Heart right ventricle (tissue), 16 donors: ENCODE measurements around the gene FAM199X. TPM values are rescaled to one million over a fixed set of nuclear protein-coding genes. Genes with fewer than 3 reads are reported as not detected.

ENCODE experiments used
- ATAC-seq, 8 donors: fragments of 200-7000 bp; cut with Tn5 transposase; one replicate each; pipeline ENCODE4 v1.9.1; 2020; ENCODE audit warnings: mild to moderate bottlenecking in 8 of 8, moderate library complexity in 8 of 8, moderate number of reproducible peaks in 1 of 8
- DNase-seq, 2 donors: peaks; one replicate each; pipeline ENCODE4 v3.0.0-alpha.2; 2020
- H3K27ac ChIP-seq, 10 donors: fragments of 200-600 bp; sonication (generic) in 2 of 10; one replicate each; pipeline versions ENCODE4 v1.5.0 to v1.8.0; 2020 to 2022; ENCODE audit warnings: mild to moderate bottlenecking in 3 of 10
- H3K27me3 ChIP-seq, 7 donors: fragments of 200-600 bp; one replicate each; pipeline ENCODE4 v1.8.0; 2021 to 2022; ENCODE audit warnings: mild to moderate bottlenecking in 2 of 7
- H3K36me3 ChIP-seq, 9 donors: fragments of 200-600 bp; sonication (generic) in 1 of 9; one replicate each; pipeline versions ENCODE4 v1.5.0 to v1.8.0; 2020 to 2022; ENCODE audit warnings: mild to moderate bottlenecking in 2 of 9
- H3K4me1 ChIP-seq, 9 donors: fragments of 200-600 bp; sonication (generic) in 1 of 9; one replicate each; pipeline versions ENCODE4 v1.5.0 to v1.8.0; 2020 to 2022; ENCODE audit warnings: mild to moderate bottlenecking in 4 of 9
- H3K4me3 ChIP-seq, 10 donors: fragments of 200-600 bp; sonication (generic) in 2 of 10; one replicate each; pipeline versions ENCODE4 v1.5.0 to v1.8.0; 2020 to 2022; ENCODE audit warnings: mild to moderate bottlenecking in 7 of 10, moderate library complexity in 2 of 10
- H3K9me3 ChIP-seq, 11 donors: fragments of 200-600 bp in 10 of 11; sonication (generic) in 2 of 11; one replicate each; pipeline versions ENCODE4 v1.5.0 to v1.8.0; 2013 to 2022; ENCODE audit warnings: mild to moderate bottlenecking in 2 of 11, control low read depth in 1 of 11, moderate library complexity in 1 of 11
- WGBS, 2 donors: extraction: QIAGEN DNeasy Blood & Tissue Kit; methylation state at CpG; one replicate each; pipeline ENCODE4 v1.1.7; 2013; ENCODE audit warnings: inconsistent platforms in 1 of 2; 5-methylcytosine and 5-hydroxymethylcytosine counted together
- intact Hi-C, 10 donors: fragments of 100-400 bp; cut with DNase I; formaldehyde crosslinking; loops; one replicate each; pipeline versions ENCODE4 v1.11.1 to v1.14.2; 2022
- polyA plus RNA-seq, 2 donors: library from polyadenylated mRNA; stranded (reverse); fragments of 200-250 nt; gene quantifications; one replicate each; pipeline ENCODE4 v1.2.3, GENCODE V29; 2013
- total RNA-seq, 10 donors: library from RNA; stranded (reverse); fragmentation: NEBNext Ultra II Directional in 3 of 10; extraction: Animal tissue kit (Norgen Biotek cat#: 25700) in 3 of 10; gene quantifications; one replicate each; pipeline versions ENCODE4 v1.2.1 to v1.2.4, GENCODE V29; 2021 to 2023
- TF ChIP-seq, protein P1 (sequence below), 9 donors: fragments of 200-600 bp; sonication (generic) in 2 of 9; IDR thresholded peaks; one replicate each; pipeline versions ENCODE4 v1.5.0 to v1.8.0; 2021 to 2022; ENCODE audit warnings: antibody characterized with exemption in 9 of 9, mild to moderate bottlenecking in 5 of 9, moderate library complexity in 1 of 9
- donor health status: Arrhythmogenic right ventricular cardiomyopathy.
- donor health status: ischemic (EF 13 %, LVEDD 7.1; RV severe dilation, severe dysfunction).
- donor health status: healthy with polysubstance abuse.
- donor health status: DM: no; HTN: yes; CAD: no.
- donor health status: DM: no; HTN: no; CAD: no.
- donor health status: ischemic (EF 25% LVEDD 6.9; RV normal size, moderate dysfunction).
- donor health status: ischemic (EF 25% LVEDD 5.7; RV mildly dilated, moderate dysfunction).
- donor health status: healthy.
- donor health status: DM: yes; HTN: yes; CAD: no.
- donor health status: Ischemic cardiomyopathy.
- donor health status: ischemic (EF 35%, LVEDD 5.7; RV mildly dilated, moderate dysfunction).
- donor health status: nonischemic (EF 11% LVEDD 7.7; RV severe dilation, severe dysfunction).
- donor health status: DM: yes; HTN: yes; CAD: no.
- donor health status: PGD.
- donor health status: ischemic (EF 29% LVEDD 5.4; RV normal size, mild dysfunction).
- donor health status: nonischemic (EF 23%, LVEDD 6.1; RV moderate dilation, normal function).

FAM199X gene
- total and polyA plus RNA-seq, 12 donors, result 4.2 to 12.8 (median 10.9) TPM

DNA sequence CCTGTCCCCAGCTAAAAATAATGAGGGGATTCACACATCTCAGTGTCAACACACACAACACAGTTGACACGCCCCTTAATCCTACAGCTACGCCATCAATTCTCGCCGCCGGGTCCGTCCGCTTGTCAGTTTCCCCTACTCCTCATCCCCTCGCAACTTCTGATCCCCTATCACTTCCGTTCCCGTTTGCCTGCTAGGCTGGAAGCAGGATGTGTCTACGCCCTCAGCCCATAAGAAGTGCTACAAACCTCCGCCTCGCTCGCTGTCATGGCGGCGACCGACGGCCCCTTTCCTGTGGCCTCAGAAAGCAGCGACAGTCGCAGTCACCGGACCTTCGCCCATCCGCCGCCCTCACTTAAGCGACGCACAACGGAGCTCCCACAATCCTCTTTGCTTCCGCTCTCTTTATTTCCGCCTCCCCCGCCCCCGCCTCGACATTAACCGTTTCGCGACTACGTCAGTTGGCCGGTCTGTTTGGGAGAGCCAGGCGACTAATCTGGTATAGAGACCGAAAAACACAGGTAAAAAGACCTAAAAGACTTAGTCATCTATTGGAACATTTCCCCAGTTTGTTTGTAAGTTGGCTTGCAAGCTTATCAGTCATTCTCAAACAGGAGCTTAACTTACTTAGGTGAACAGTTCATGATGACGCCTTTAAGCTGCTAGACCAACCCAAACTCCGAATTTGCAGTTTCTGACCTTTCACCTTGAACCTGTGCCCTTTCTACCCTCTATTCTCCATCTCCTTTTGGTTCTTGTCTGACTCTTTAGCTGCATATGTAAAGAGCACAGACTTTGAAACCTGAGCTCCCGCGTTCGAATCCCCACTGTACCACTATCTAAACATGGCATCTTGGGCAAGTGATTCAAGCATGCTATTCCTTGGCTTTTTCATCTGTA, 9.4 kb upstream of the FAM199X start, which contains the start of gene SLC25A53:
Gene SLC25A53, minus strand, starts transcription at position 380 of the 900 bp plus-strand sequence. CDS start 51,752 bp downstream, outside the sequence.
- peak within 1 kb of the TSS; percentile 79 to 94 (median 90) for H3K27ac ChIP-seq
- H3K4me3 ChIP-seq, result peak within 1 kb of the TSS; percentile 38 to 72 (median 65)
- peak; percentile 92 to 99 (median 98) for ATAC-seq
- H3K9me3 ChIP-seq, result no peaks in the 10 kb centered on the region
- TF ChIP-seq, protein P1, sequence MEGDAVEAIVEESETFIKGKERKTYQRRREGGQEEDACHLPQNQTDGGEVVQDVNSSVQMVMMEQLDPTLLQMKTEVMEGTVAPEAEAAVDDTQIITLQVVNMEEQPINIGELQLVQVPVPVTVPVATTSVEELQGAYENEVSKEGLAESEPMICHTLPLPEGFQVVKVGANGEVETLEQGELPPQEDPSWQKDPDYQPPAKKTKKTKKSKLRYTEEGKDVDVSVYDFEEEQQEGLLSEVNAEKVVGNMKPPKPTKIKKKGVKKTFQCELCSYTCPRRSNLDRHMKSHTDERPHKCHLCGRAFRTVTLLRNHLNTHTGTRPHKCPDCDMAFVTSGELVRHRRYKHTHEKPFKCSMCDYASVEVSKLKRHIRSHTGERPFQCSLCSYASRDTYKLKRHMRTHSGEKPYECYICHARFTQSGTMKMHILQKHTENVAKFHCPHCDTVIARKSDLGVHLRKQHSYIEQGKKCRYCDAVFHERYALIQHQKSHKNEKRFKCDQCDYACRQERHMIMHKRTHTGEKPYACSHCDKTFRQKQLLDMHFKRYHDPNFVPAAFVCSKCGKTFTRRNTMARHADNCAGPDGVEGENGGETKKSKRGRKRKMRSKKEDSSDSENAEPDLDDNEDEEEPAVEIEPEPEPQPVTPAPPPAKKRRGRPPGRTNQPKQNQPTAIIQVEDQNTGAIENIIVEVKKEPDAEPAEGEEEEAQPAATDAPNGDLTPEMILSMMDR (IDR thresholded peaks at IDR 0.05), result no peak
- peaks cover 0 to 23% (median 0%) of the 10 kb centered on the region in 7 donors for H3K27me3 ChIP-seq
- DNase-seq, result peak; percentile 71 to 83
- WGBS, 2 donors, result 1 to 2% methylated on average over 44 of the region's 44 CpGs
- peaks cover 0 to 32% (median 7%) of the 10 kb centered on the region in 9 donors for H3K4me1 ChIP-seq
- no peaks in the 10 kb centered on the region for H3K36me3 ChIP-seq
- intact Hi-C loops, result loop anchor here in 1 of 10 donors (5.0 kb wide), 1 partner anchor 470 kb away; the partner anchor contains the start of gene MORF4L2

GRCh38 chrX:104166735-104167436, 633 bp downstream of the FAM199X start:
- H3K4me1 ChIP-seq, result peaks cover 0 to 26% (median 4%) of the 10 kb centered on the region in 9 donors
- TF ChIP-seq, protein P1 (IDR thresholded peaks at IDR 0.05), result no peak
- H3K9me3 ChIP-seq, result no peaks in the 10 kb centered on the region
- peaks cover 0 to 17% (median 0%) of the 10 kb centered on the region in 7 donors for H3K27me3 ChIP-seq
- ATAC-seq (peak in 1 of 8 donors; percentile 60), DNase-seq (peak in 1 of 2 donors; percentile 12)
- peak overlapping the region; percentile 58 to 89 (median 79) for H3K4me3 ChIP-seq
- H3K36me3 ChIP-seq, result peaks cover 0 to 1% (median 0%) of the 10 kb centered on the region in 9 donors
- intact Hi-C loops, result no loop called here
- peak overlapping the region; percentile 69 to 92 (median 88) for H3K27ac ChIP-seq
- 0% methylated on average over 27 to 37 of the region's 37 CpGs for WGBS, 2 donors

DNA sequence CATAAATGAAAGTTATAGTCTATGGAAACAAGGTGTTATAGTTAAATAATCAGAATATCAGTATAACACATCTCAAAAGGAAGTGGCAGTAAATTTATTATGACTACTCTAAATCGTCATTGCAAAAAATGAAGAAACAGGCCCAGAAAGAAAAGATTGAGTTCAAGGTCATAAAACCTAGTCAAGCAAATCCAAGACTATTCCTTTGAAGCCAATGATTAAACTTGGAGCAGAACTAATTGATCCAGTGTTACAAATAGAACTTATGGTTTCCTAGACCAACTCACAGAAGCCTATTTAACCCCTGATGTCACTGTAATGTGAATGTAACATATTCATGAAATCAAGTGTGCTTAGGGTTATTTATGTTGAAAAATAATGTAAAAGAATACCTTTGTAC, 1.9 kb downstream of the FAM199X start:
- ATAC-seq (no peak), DNase-seq (no peak)
- peaks cover 0 to 26% (median 4%) of the 10 kb centered on the region in 9 donors for H3K4me1 ChIP-seq
- no peak overlapping the region for H3K27ac ChIP-seq
- WGBS, 2 donors, result 18 to 33% methylated on average over 1 of the region's 1 CpG
- no peaks in the 10 kb centered on the region for H3K9me3 ChIP-seq
- peaks cover 0 to 15% (median 0%) of the 10 kb centered on the region in 7 donors for H3K27me3 ChIP-seq
- TF ChIP-seq, protein P1 (IDR thresholded peaks at IDR 0.05), result no peak
- peak overlapping the region in 5 of 10 donors; percentile 78 to 81 (median 80) for H3K4me3 ChIP-seq
- intact Hi-C loops, result no loop called here
- H3K36me3 ChIP-seq, result peaks cover 0 to 4% (median 0%) of the 10 kb centered on the region in 9 donors

- intact Hi-C loops, result no loop called here
- ATAC-seq (no peak), DNase-seq (no peak)
- Histone ChIP-seq H3K4me1 (peaks cover 0 to 23% (median 4%) of the 10 kb centered on the region in 9 donors), H3K4me3 (no peak overlapping the region), H3K9me3 (no peaks in the 10 kb centered on the region), H3K36me3 (peaks cover 0 to 23% (median 0%) of the 10 kb centered on the region in 9 donors), H3K27me3 (peaks cover 0 to 15% (median 0%) of the 10 kb centered on the region in 7 donors), H3K27ac (no peak overlapping the region)
- WGBS, 2 donors, result 79 to 87% methylated on average over 6 of the region's 6 CpGs
- TF ChIP-seq, protein P1 (IDR thresholded peaks at IDR 0.05), result no peak
These were observed 5.9 kb downstream of the FAM199X start for GRCh38 chrX:104172121-104172520.
